ENCODE results near the gene ADGRV1.

ADGRV1 gene

DNA sequence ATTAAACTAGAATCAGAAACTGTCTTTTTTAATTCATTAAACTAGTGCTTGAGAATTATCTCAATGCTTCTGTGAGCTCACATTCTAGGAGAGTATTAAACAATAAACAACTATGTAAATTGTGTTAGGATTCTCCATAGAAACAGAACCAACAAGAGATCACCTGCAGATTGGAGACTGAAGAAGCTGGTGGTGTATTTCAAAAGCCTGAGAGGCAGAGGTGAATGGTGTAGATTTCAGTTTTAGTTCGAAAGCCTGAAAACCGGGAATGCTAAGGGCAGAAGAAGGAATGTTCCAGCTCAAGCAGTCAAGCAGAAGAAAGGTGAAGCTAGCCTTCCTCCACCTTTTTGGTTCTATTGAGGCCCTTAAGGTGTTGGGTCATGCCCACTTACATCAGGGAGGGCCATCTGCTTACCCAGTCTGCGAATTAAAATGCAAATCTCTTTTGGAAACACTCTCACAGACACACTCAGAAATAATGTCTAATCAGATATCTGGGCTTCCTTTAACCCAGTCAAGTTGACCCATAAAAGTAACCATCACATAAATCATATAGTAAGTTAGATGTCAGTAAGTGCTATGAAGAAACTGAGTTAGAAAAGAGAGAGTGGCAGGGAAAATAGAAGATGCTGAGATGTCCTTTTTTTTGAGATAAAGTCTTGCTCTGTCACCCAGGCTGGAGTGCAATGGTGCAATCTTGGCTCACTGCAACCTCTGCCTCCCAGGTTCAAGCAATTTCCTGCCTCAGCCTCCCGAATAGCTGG lies 533.1 kb downstream of the ADGRV1 start:
- no peaks in the 10 kb centered on the region for H3K9me3 Mint-ChIP-seq
- no peak overlapping the region for H3K27ac Mint-ChIP-seq
- DNase-seq (no peak), ATAC-seq (no peak)
- peaks cover 2% of the 10 kb centered on the region for H3K27me3 Mint-ChIP-seq
- H3K4me1 Mint-ChIP-seq, result no peaks in the 10 kb centered on the region
- no peak overlapping the region for H3K4me3 Mint-ChIP-seq
- H3K36me3 Mint-ChIP-seq (ENCODE audit: low read depth), result no peaks in the 10 kb centered on the region

DNA sequence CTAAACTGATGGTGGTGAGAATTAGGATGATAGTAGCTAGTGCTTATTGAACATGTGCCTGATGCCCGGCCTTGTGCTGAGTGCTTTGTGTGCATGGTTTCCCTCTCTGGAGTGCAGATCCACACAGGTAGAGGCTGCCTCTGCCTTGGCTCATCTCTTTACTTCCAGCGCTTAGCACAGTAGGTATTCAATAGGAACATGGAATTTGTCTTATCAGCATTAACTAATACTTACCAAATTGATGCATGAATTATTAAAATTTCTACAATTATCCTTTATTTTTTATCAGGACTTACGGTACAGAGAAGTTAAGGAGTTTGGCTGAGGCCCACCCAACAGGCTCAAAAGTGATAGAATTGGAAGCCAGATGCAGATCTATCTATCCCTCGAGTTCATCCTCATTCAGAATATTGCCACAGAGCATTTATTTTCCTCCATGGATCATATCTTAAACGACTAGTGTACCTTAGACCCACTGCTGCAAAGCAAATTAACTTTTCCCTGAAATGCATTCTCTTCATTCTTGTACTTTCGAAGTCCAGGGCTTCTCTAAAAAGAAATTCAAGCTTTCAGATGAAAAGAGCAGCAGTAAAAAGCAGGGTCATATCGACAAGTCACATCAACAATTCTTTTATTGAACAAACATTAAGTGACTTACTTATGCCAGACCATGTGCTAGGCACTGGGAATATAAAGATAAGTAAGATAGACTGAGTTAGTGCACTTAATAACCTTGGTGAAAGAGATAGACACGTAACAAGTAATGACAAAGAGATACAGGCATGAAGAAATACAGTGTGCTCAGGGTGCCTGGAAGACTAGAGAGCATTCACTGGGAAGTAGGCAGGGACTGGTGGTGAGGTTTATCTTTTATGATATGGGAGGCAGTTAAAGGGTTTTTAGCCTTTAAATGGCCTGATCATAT lies 534.5 kb downstream of the ADGRV1 start:
- H3K27ac Mint-ChIP-seq, result no peak overlapping the region
- no peaks in the 10 kb centered on the region for H3K36me3 Mint-ChIP-seq (ENCODE audit: low read depth)
- H3K4me1 Mint-ChIP-seq, result no peaks in the 10 kb centered on the region
- DNase-seq, result no peak
- ATAC-seq, result no peak
- no peaks in the 10 kb centered on the region for H3K9me3 Mint-ChIP-seq
- peaks cover 2% of the 10 kb centered on the region for H3K27me3 Mint-ChIP-seq
- H3K4me3 Mint-ChIP-seq, result no peak overlapping the region

DNA sequence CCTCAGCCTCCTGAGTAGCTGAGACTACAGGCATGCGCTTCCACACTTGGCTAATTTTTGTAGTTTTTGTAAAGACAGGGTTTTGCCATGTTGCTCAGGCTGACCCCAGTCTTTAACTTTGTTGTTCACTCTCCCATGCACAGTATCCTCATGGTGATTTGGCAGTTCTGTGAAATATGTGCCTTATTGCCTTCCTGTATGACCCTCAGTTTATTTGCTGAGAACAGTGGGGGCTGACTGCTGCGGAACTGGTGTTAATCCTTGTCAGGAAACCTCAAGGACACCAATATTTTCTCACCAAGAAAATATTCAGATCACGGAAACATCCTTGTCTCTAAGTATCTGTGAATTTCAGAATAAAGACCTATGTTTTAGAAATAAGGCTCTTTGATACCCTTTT lies 536.7 kb downstream of the ADGRV1 start:
- H3K9me3 Mint-ChIP-seq, result no peaks in the 10 kb centered on the region
- no peak for ATAC-seq

GRCh38 chr5:91095786-91096385 lies 537.3 kb downstream of the ADGRV1 start:
- Mint-ChIP-seq H3K27me3 (peaks cover 9% of the 10 kb centered on the region), H3K4me1 (no peaks in the 10 kb centered on the region), H3K27ac (no peak overlapping the region), H3K4me3 (no peak overlapping the region), H3K9me3 (no peaks in the 10 kb centered on the region), H3K36me3 (ENCODE audit: low read depth) (no peaks in the 10 kb centered on the region)
- DNase-seq, result no peak
- no peak for ATAC-seq

More for the DNA sequence above, 536.7 kb downstream of the ADGRV1 start:
- DNase-seq, result no peak
- Mint-ChIP-seq H3K27ac (no peak overlapping the region), H3K36me3 (ENCODE audit: low read depth) (no peaks in the 10 kb centered on the region), H3K4me3 (no peak overlapping the region), H3K27me3 (peaks cover 8% of the 10 kb centered on the region), H3K4me1 (no peaks in the 10 kb centered on the region)

GRCh38 chr5:91098541-91098940 lies 539.9 kb downstream of the ADGRV1 start:
- H3K36me3 Mint-ChIP-seq (ENCODE audit: low read depth), result no peaks in the 10 kb centered on the region
- H3K27me3 Mint-ChIP-seq, result peaks cover 9% of the 10 kb centered on the region
- H3K9me3 Mint-ChIP-seq, result no peaks in the 10 kb centered on the region
- DNase-seq, result no peak
- H3K4me3 Mint-ChIP-seq, result no peak overlapping the region
- H3K27ac Mint-ChIP-seq, result no peak overlapping the region
- ATAC-seq, result no peak
- no peaks in the 10 kb centered on the region for H3K4me1 Mint-ChIP-seq

DNA sequence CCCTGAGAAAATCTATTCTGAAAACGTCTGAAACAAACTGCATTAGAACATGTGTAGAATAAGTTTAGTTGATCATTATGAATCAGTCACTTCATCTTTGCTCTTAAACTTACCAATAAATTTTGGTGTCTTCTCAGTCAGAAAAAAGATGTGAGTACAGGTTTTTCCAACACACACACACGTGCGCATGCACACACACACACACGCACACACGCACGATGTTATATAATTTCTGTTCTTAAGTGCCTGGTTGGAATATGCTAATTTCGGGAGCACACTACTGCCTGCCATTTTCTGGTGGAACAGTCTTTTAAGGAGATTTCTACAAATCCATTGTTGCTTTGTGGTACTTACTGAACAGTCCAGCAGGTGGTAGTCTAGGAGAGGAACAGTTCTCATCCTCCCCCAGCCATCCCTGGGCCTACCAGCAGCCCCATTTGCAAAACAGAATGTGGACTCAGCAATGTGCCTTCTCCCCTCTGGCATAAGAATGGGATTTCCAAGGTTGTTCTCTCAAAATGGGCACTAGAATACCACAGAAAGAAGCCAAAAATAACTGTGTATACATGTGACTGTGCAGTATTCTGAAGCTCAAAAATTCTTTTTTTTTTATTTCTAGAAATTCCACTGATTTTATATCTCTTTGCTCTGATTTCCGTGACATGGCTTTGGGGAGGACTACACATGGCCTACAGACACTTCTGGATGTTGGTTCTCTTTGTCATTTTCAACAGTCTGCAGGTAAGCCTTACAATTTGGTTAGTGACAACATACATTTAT lies 543.2 kb downstream of the ADGRV1 start:
- no peaks in the 10 kb centered on the region for H3K36me3 Mint-ChIP-seq (ENCODE audit: low read depth)
- peak; percentile 97 for ATAC-seq

GRCh38 chr5:91103353-91104061 lies 544.9 kb downstream of the ADGRV1 start:
- DNase-seq (no peak), ATAC-seq (no peak)
- Mint-ChIP-seq H3K9me3 (no peaks in the 10 kb centered on the region), H3K36me3 (ENCODE audit: low read depth) (no peaks in the 10 kb centered on the region), H3K27ac (no peak overlapping the region), H3K4me1 (no peaks in the 10 kb centered on the region), H3K4me3 (no peak overlapping the region), H3K27me3 (peaks cover 9% of the 10 kb centered on the region)

More for the DNA sequence above, 543.2 kb downstream of the ADGRV1 start:
- H3K27ac Mint-ChIP-seq, result no peak overlapping the region
- no peak overlapping the region for H3K4me3 Mint-ChIP-seq
- peak; percentile 67 for DNase-seq
- no peaks in the 10 kb centered on the region for H3K9me3 Mint-ChIP-seq
- no peaks in the 10 kb centered on the region for H3K4me1 Mint-ChIP-seq
- H3K27me3 Mint-ChIP-seq, result peaks cover 9% of the 10 kb centered on the region

GRCh38 chr5:91104062-91104448 lies 545.5 kb downstream of the ADGRV1 start:
- Mint-ChIP-seq H3K4me3 (no peak overlapping the region), H3K36me3 (ENCODE audit: low read depth) (no peaks in the 10 kb centered on the region), H3K27me3 (peaks cover 9% of the 10 kb centered on the region), H3K27ac (no peak overlapping the region), H3K9me3 (no peaks in the 10 kb centered on the region), H3K4me1 (no peaks in the 10 kb centered on the region)
- ATAC-seq (no peak), DNase-seq (no peak)

DNA sequence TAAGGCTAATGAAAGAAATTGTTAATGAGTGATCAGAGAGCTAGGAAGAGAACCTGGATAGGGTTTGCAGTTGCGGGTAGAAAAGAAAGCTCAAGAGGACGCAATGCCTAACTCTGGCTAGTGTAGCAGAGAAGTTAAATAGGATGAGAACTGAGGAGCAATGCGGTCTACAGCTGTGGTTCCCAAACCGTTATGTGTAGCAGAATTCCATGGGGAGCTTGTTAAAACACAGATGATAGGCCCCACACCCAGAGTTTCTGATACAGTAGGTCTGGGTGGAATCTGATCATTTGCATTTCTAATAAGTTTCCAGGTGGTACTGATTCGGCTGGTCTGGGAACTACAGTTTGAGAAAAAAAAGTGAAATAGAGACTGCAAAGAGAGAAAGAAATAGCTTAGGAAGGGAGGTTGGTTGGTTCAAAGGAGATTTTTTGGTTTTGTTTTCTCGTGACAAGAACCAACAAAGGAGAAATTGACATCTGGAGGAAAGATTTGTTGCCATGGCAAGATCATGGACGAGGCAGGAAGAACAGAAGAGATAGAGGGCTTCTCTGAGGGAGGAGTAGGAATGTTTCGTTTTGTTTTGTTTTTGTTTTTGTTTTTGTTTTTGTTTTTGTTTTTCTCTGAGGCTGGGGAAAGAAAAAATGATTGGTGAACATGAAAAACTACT lies 548.4 kb downstream of the ADGRV1 start:
- no peak overlapping the region for H3K27ac Mint-ChIP-seq
- ATAC-seq, result no peak
- no peaks in the 10 kb centered on the region for H3K36me3 Mint-ChIP-seq (ENCODE audit: low read depth)
- peaks cover 2% of the 10 kb centered on the region for H3K27me3 Mint-ChIP-seq
- H3K4me1 Mint-ChIP-seq, result no peaks in the 10 kb centered on the region
- no peaks in the 10 kb centered on the region for H3K9me3 Mint-ChIP-seq
- DNase-seq, result no peak
- H3K4me3 Mint-ChIP-seq, result no peak overlapping the region

- ATAC-seq (no peak), DNase-seq (no peak)
- peaks cover 2% of the 10 kb centered on the region for H3K27me3 Mint-ChIP-seq
- no peaks in the 10 kb centered on the region for H3K9me3 Mint-ChIP-seq
- no peak overlapping the region for H3K27ac Mint-ChIP-seq
- H3K4me1 Mint-ChIP-seq, result peaks cover 3% of the 10 kb centered on the region
- H3K36me3 Mint-ChIP-seq (ENCODE audit: low read depth), result no peaks in the 10 kb centered on the region
- H3K4me3 Mint-ChIP-seq, result no peak overlapping the region
These were observed 551.0 kb downstream of the ADGRV1 start for GRCh38 chr5:91109634-91110033.

- no peak for ATAC-seq
- Mint-ChIP-seq H3K4me1 (peaks cover 4% of the 10 kb centered on the region), H3K9me3 (no peaks in the 10 kb centered on the region), H3K36me3 (ENCODE audit: low read depth) (no peaks in the 10 kb centered on the region), H3K27me3 (peaks cover 2% of the 10 kb centered on the region), H3K27ac (no peak overlapping the region), H3K4me3 (no peak overlapping the region)
- DNase-seq, result no peak
These were observed 552.1 kb downstream of the ADGRV1 start for GRCh38 chr5:91110686-91111085.

- no peak for DNase-seq
- no peak for ATAC-seq
- Mint-ChIP-seq H3K36me3 (ENCODE audit: low read depth) (no peaks in the 10 kb centered on the region), H3K27me3 (peaks cover 2% of the 10 kb centered on the region), H3K4me1 (peaks cover 4% of the 10 kb centered on the region), H3K4me3 (no peak overlapping the region), H3K9me3 (no peaks in the 10 kb centered on the region), H3K27ac (no peak overlapping the region)
These were observed 553.1 kb downstream of the ADGRV1 start for GRCh38 chr5:91111473-91112238.

DNA sequence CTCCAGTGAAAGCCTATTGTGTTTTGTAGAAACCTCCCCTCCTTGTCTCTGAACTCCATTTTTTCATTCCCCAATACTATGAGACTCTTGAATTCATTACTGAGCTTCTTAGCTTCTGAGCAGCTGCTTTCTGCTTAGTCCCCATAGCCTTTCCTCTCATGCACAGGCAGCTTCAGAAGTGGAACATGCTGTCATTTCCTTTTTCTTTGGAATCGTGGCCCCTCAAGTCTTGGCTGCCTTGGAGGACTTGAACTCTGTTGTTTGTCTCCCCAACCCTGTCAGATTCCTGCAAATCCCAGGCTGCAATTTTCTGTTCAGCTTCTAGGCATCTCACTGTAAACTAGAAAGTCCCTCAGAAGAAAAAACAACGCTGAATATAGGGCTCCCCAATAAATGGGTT lies 556.1 kb downstream of the ADGRV1 start:
- ATAC-seq (no peak), DNase-seq (no peak)
- peaks cover 2% of the 10 kb centered on the region for H3K27me3 Mint-ChIP-seq
- H3K36me3 Mint-ChIP-seq (ENCODE audit: low read depth), result no peaks in the 10 kb centered on the region
- no peak overlapping the region for H3K27ac Mint-ChIP-seq
- peaks cover 4% of the 10 kb centered on the region for H3K4me1 Mint-ChIP-seq
- H3K4me3 Mint-ChIP-seq, result no peak overlapping the region
- no peaks in the 10 kb centered on the region for H3K9me3 Mint-ChIP-seq
